Panc1 (cell line): Measurements from ENCODE around the gene PRRT1. TPM values are rescaled to one million over a fixed set of nuclear protein-coding genes. Genes with fewer than 3 reads are reported as not detected.

Experiments
- ATAC-seq: fragments of 200-7000 bp; cut with Tn5 transposase; 2 replicates; pipeline ENCODE4 v1.9.1; 2020; ENCODE audit warnings: mild to moderate bottlenecking, moderate library complexity
- BruUV-seq: library from RNA; stranded (reverse); fragments of 400-500 nt; replicated peaks from 2 replicates; lab custom pipeline; 2021; lab: Mats Ljungman, UMichigan
- CTCF ChIA-PET: fragments of 300-600 bp; sonication (Branson Sonifier 250); formaldehyde crosslinking; loops from one replicate; lab custom pipeline; 2022; ENCODE audit warnings: antibody characterized with exemption; lab: Charles Lee
- POLR2A ChIA-PET: fragments of 300-600 bp; sonication (Branson Sonifier 250); formaldehyde crosslinking; loops from one replicate; lab custom pipeline; 2022; ENCODE audit warnings: antibody characterized with exemption; lab: Charles Lee
- DNase-seq: peaks from one replicate; pipeline ENCODE4 v3.0.0-alpha.2; 2010; ENCODE audit warnings: low read depth, low spot score
- H3K27ac ChIP-seq: 2 replicates; pipeline ENCODE4 v1.5.1; 2011; ENCODE audit warnings: mild to moderate bottlenecking, low read length, inconsistent platforms
- H3K27me3 ChIP-seq: fragments of 200-500 bp; sonication (Bioruptor generic); 2 replicates; pipeline ENCODE4 v1.6.0; 2014; ENCODE audit warnings: low read length, inconsistent platforms; ENCODE audit not compliant: control insufficient read depth, insufficient read depth
- H3K36me3 ChIP-seq: fragments of 200-500 bp; sonication (Bioruptor generic); 2 replicates; pipeline ENCODE4 v1.5.1; 2014; ENCODE audit warnings: inconsistent platforms, mild to moderate bottlenecking, low read length, moderate library complexity; ENCODE audit not compliant: control insufficient read depth, insufficient read depth
- H3K4me1 ChIP-seq: 2 replicates; pipeline ENCODE4 v1.5.1; 2011; ENCODE audit warnings: inconsistent platforms, mild to moderate bottlenecking, low read length, moderate library complexity; ENCODE audit not compliant: control insufficient read depth, insufficient read depth
- H3K4me3 ChIP-seq, 2 experiments: 2 replicates each; pipeline ENCODE4 v1.5.1; 2011 to 2012; ENCODE audit warnings: low read depth in 2 of 2, low read length in 2 of 2, mild to moderate bottlenecking in 2 of 2, inconsistent platforms in 1 of 2, moderate library complexity in 1 of 2
- H3K9me3 ChIP-seq: fragments of 200-500 bp; sonication (Bioruptor generic); 2 replicates; pipeline ENCODE4 v1.5.1; 2014; ENCODE audit warnings: low read depth, mild to moderate bottlenecking, inconsistent platforms, low read length, moderate library complexity; ENCODE audit not compliant: control insufficient read depth, insufficient read depth
- CTCF ChIP-seq: fragments of 450-650 bp; IDR thresholded peaks from 2 replicates; pipeline ENCODE4 v1.5.1; 2017; ENCODE audit warnings: mild to moderate bottlenecking
- POLR2AphosphoS5 ChIP-seq: IDR thresholded peaks from 2 replicates; pipeline ENCODE4 v1.6.1; 2012; ENCODE audit warnings: mild to moderate bottlenecking, low read depth, low read length, moderate library complexity
- REST ChIP-seq, 2 experiments: IDR thresholded peaks; 2 replicates each; pipeline ENCODE4 v1.6.1; 2011 to 2012; ENCODE audit warnings: low read depth in 2 of 2, control low read depth in 1 of 2, low read length in 1 of 2, mild to moderate bottlenecking in 1 of 2, moderate library complexity in 1 of 2; ENCODE audit not compliant: insufficient read depth in 1 of 2
- SIN3A ChIP-seq: IDR thresholded peaks from 2 replicates; pipeline ENCODE4 v1.6.1; 2012; ENCODE audit warnings: low read depth, mild to moderate bottlenecking, low read length, moderate library complexity, borderline replicate concordance; ENCODE audit not compliant: insufficient read depth
- TCF7L2 ChIP-seq: IDR thresholded peaks from 2 replicates; pipeline ENCODE4 v1.6.1; 2011; ENCODE audit warnings: mild to moderate bottlenecking, low read depth, low read length, inconsistent platforms
- in situ Hi-C: cut with HindIII; loops from 2 replicates; pipeline ENCODE4 v1.10.0; 2016; ENCODE audit warnings: low sequenced_read_pairs, low pct_unique_long_range_greater_than_20kb
- intact Hi-C: fragments of 100-400 bp; cut with micrococcal nuclease; formaldehyde crosslinking; loops from one replicate; pipeline ENCODE4 v1.10.0; 2022; ENCODE audit not compliant: unreplicated experiment
- total RNA-seq: library from RNA; stranded (reverse); gene quantifications from one replicate; pipeline ENCODE4 v1.2.1, GENCODE V29; 2021; ENCODE audit not compliant: unreplicated experiment

PRRT1 gene
- total RNA-seq, 1 experiment from 2014 or later = 1.3 TPM

GRCh38 chr6:32158052-32158451 is 6.3 kb upstream of the PRRT1 start:
- BruUV-seq = no TSS peak
- H3K4me3 ChIP-seq = no peak overlapping the region
- DNase-seq = no peak
- intact Hi-C loops (no loop called here), in situ Hi-C loops (no loop called here)
- ATAC-seq = no peak
- H3K27me3 ChIP-seq = no peaks in the 10 kb centered on the region
- POLR2A ChIA-PET = interaction anchor here (0.7 kb wide), 1 partner anchor 15 kb away, joined by 4 read pairs; no protein-coding TSS in a partner anchor
- CTCF ChIA-PET = no interaction called here
- no peak overlapping the region for H3K27ac ChIP-seq
- H3K9me3 ChIP-seq = no peaks in the 10 kb centered on the region
- H3K4me1 ChIP-seq = peaks cover 9% of the 10 kb centered on the region
- no peaks in the 10 kb centered on the region; the same call in 1 of the 2 replicates for H3K36me3 ChIP-seq
- TF ChIP-seq CTCF (no peak), REST (IDR thresholded peaks at IDR 0.05; ENCODE audit: insufficient read depth in 1 of 2, low read depth in 2 of 2, low read length in 1 of 2) (no peak), SIN3A (no peak), POLR2AphosphoS5 (no peak), TCF7L2 (no peak)

GRCh38 chr6:32156891-32157290 is 5.2 kb upstream of the PRRT1 start:
- Histone ChIP-seq H3K4me3 (no peak overlapping the region), H3K4me1 (peaks cover 20% of the 10 kb centered on the region), H3K27ac (no peak overlapping the region), H3K27me3 (no peaks in the 10 kb centered on the region), H3K9me3 (no peaks in the 10 kb centered on the region), H3K36me3 (no peaks in the 10 kb centered on the region; the same call in 1 of the 2 replicates)
- intact Hi-C loops = no loop called here
- TF ChIP-seq TCF7L2 (no peak), REST (IDR thresholded peaks at IDR 0.05; ENCODE audit: insufficient read depth in 1 of 2, low read depth in 2 of 2, low read length in 1 of 2) (no peak), CTCF (no peak), POLR2AphosphoS5 (no peak), SIN3A (no peak)
- POLR2A ChIA-PET = no interaction called here
- CTCF ChIA-PET = no interaction called here
- in situ Hi-C loops = no loop called here
- DNase-seq (no peak), ATAC-seq (no peak)
- BruUV-seq = no TSS peak
